SK-N-SH treated with all-trans-retinoic acid at 6 μM for 48 hours (cell line): Measurements from ENCODE around the gene PSME2.

ENCODE experiments used
- BACH2 ChIP-seq: fragments of 250-450 bp; sonication (Bioruptor Pico); IDR thresholded peaks from 2 replicates; pipeline ENCODE4 v1.9.0; 2021; ENCODE audit warnings: mild to moderate bottlenecking, borderline replicate concordance
- CSDC2 ChIP-seq: fragments of 250-450 bp; sonication (Bioruptor Pico); IDR thresholded peaks from 2 replicates; pipeline ENCODE4 v1.5.0; 2020; ENCODE audit warnings: mild to moderate bottlenecking, moderate library complexity
- GLIS3 ChIP-seq: fragments of 250-450 bp; sonication (Bioruptor Pico); IDR thresholded peaks from 2 replicates; pipeline ENCODE4 v1.5.0; 2020; ENCODE audit warnings: mild to moderate bottlenecking, moderate library complexity
- ZFP30 ChIP-seq: fragments of 450-650 bp; formaldehyde crosslinking; IDR thresholded peaks from 2 replicates; pipeline ENCODE4 v1.5.0; 2022; ENCODE audit warnings: mild to moderate bottlenecking, moderate library complexity
- ZNF8 ChIP-seq: fragments of 450-650 bp; formaldehyde crosslinking; IDR thresholded peaks from 2 replicates; pipeline ENCODE4 v1.5.0; 2020; ENCODE audit warnings: mild to moderate bottlenecking, moderate library complexity

GRCh38 chr14:24130380-24130716, 16.1 kb downstream of the PSME2 start, which contains the start of gene FITM1:
- TF ChIP-seq CSDC2 (CRISPR knock-in tag): no peak
- TF ChIP-seq ZFP30 (CRISPR knock-in tag): no peak
- no peak for TF ChIP-seq ZNF8
- TF ChIP-seq BACH2 (CRISPR knock-in tag): no peak
- TF ChIP-seq GLIS3 (CRISPR knock-in tag): no peak
